NCI-H187 (cell line): Measurements from ENCODE around the gene NTN4.
"Not testable (repeated sequence)": the region's sequence is repeated elsewhere in the genome, so short reads cannot be mapped to it uniquely, and the experiment has no call there.

Source experiments
- DNase-seq, 2 experiments: peaks; one replicate each; lab custom pipeline; 2025; lab: John Stamatoyannopoulos, UW

Gene NTN4

GRCh38 chr12:95796225-95796981, 5.8 kb upstream of the NTN4 start:
- DNase-seq: no peak

- no peak for DNase-seq
Observed at GRCh38 chr12:95790917-95791849, 619 bp upstream of the NTN4 start.

- no peak for DNase-seq
Observed at GRCh38 chr12:95789126-95790032, 1.2 kb downstream of the NTN4 start.

GRCh38 chr12:95788637-95789036, 1.9 kb downstream of the NTN4 start:
- no peak for DNase-seq

GRCh38 chr12:95787274-95787818, 3.2 kb downstream of the NTN4 start:
- DNase-seq: no peak

- no peak for DNase-seq
Observed at GRCh38 chr12:95784915-95785314, 5.6 kb downstream of the NTN4 start.

- DNase-seq: no peak
Observed at GRCh38 chr12:95784286-95784685, 6.3 kb downstream of the NTN4 start.

GRCh38 chr12:95775466-95775865, 15.1 kb downstream of the NTN4 start:
- not testable (repeated sequence) for DNase-seq

GRCh38 chr12:95774311-95775045, 16.1 kb downstream of the NTN4 start:
- no peak for DNase-seq

- DNase-seq: no peak
Observed at GRCh38 chr12:95773320-95773719, 17.2 kb downstream of the NTN4 start.

GRCh38 chr12:95767703-95768102, 22.9 kb downstream of the NTN4 start:
- no peak for DNase-seq

GRCh38 chr12:95766356-95767019, 24.1 kb downstream of the NTN4 start:
- DNase-seq: no peak

- no peak for DNase-seq
Observed at GRCh38 chr12:95764848-95765247, 25.7 kb downstream of the NTN4 start.

- DNase-seq: no peak
Observed at GRCh38 chr12:95763809-95764253, 26.7 kb downstream of the NTN4 start.

- no peak for DNase-seq
Observed at GRCh38 chr12:95762123-95762785, 28.3 kb downstream of the NTN4 start.

GRCh38 chr12:95760371-95760770, 30.2 kb downstream of the NTN4 start:
- DNase-seq: no peak

- DNase-seq: no peak
Observed at GRCh38 chr12:95759718-95760117, 30.8 kb downstream of the NTN4 start.

- no peak for DNase-seq
Observed at GRCh38 chr12:95759039-95759438, 31.5 kb downstream of the NTN4 start.

GRCh38 chr12:95756362-95756761, 34.2 kb downstream of the NTN4 start:
- DNase-seq: no peak
